GM12865 (cell line): ENCODE measurements around the gene NOS1.

Source experiments
- DNase-seq: peaks from one replicate; pipeline ENCODE4 v3.0.0; 2010; ENCODE audit warnings: low read depth
- H3K4me3 ChIP-seq: 2 replicates; pipeline ENCODE4 v1.5.1; 2011; ENCODE audit warnings: mild to moderate bottlenecking, low read depth, low read length, control low read depth
- TF ChIP-seq, protein P1 (sequence below): IDR thresholded peaks from 2 replicates; pipeline ENCODE4 v1.5.1; 2011; ENCODE audit warnings: low read length, control low read depth, low read depth, inconsistent platforms; ENCODE audit not compliant: insufficient read depth; ENCODE audit errors: missing control alignments

NOS1 gene

GRCh38 chr12:117321572-117321971 lies 39.9 kb downstream of the NOS1 start:
- TF ChIP-seq, protein P1, sequence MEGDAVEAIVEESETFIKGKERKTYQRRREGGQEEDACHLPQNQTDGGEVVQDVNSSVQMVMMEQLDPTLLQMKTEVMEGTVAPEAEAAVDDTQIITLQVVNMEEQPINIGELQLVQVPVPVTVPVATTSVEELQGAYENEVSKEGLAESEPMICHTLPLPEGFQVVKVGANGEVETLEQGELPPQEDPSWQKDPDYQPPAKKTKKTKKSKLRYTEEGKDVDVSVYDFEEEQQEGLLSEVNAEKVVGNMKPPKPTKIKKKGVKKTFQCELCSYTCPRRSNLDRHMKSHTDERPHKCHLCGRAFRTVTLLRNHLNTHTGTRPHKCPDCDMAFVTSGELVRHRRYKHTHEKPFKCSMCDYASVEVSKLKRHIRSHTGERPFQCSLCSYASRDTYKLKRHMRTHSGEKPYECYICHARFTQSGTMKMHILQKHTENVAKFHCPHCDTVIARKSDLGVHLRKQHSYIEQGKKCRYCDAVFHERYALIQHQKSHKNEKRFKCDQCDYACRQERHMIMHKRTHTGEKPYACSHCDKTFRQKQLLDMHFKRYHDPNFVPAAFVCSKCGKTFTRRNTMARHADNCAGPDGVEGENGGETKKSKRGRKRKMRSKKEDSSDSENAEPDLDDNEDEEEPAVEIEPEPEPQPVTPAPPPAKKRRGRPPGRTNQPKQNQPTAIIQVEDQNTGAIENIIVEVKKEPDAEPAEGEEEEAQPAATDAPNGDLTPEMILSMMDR, result no peak
- H3K4me3 ChIP-seq, result no peak overlapping the region
- DNase-seq, result no peak

GRCh38 chr12:117318591-117318990 lies 42.8 kb downstream of the NOS1 start:
- DNase-seq, result no peak
- TF ChIP-seq, protein P1, result no peak
- no peak overlapping the region for H3K4me3 ChIP-seq

GRCh38 chr12:117316336-117316735 lies 45.1 kb downstream of the NOS1 start:
- no peak for DNase-seq
- H3K4me3 ChIP-seq, result no peak overlapping the region
- TF ChIP-seq, protein P1, result no peak

GRCh38 chr12:117313926-117314325 lies 47.5 kb downstream of the NOS1 start:
- DNase-seq, result no peak
- TF ChIP-seq, protein P1, result no peak
- H3K4me3 ChIP-seq, result no peak overlapping the region

GRCh38 chr12:117312770-117313169 lies 48.7 kb downstream of the NOS1 start:
- TF ChIP-seq, protein P1, result no peak
- no peak overlapping the region for H3K4me3 ChIP-seq
- DNase-seq, result no peak

DNA sequence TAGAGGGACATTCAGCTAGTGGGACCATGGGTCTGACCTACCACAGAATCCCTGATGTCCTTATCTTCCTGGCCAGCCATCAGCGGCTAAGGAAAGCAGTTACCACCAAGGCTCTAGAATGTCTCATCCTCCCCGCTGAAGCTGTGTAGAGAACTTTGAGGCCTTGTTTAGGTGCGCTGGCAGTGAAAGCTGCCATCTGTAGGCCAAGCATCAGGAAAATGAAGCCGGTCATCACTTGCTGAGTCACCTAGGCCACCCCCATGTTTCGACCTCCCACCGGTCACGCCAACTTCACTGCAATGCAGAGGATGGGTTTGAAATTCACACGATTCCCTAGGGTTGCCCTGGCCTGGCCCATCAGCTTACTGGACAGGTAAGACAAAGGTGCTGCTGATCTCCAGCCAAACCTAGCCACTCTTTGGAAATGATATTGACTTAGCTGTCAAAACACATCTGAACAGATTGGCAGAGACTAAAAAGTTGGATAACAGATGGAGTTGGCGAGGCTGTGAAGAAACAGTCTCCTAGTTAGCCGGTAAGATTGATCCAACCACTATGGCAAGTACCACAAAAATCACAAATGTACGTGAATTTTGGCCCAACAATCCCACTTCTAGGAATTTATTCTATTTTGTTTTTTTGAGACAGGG lies 52.0 kb downstream of the NOS1 start:
- TF ChIP-seq, protein P1, result no peak
- H3K4me3 ChIP-seq, result no peak overlapping the region
- no peak for DNase-seq

DNA sequence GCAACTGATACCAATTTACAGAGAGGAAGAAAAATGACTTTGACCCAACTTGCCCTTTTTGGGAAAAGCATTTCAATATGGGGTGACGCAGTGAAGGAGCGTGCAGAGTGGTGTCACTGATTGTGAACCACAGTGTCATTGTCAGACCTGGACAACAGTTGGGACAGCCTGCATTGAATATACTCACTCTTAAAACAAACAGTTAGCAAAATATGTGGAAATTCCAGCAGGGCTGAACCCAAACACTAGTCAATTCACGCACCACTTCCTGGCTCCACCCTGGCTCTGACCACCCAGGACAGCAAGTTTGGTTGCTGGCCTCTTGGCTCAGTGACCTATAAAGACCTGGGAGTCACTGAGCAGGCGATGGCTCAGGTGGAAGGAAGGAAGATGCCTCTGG lies 61.3 kb downstream of the NOS1 start:
- H3K4me3 ChIP-seq, result no peak overlapping the region
- TF ChIP-seq, protein P1, result no peak
- no peak for DNase-seq
